DND-41 (cell line): ENCODE measurements around the gene OSBPL3.

Source experiments
- EZH2 ChIP-seq: IDR thresholded peaks from 3 replicates; pipeline ENCODE4 v1.6.1; 2012; ENCODE audit warnings: borderline replicate concordance, low read depth, mild to moderate bottlenecking, moderate library complexity, low read length, inconsistent platforms; ENCODE audit not compliant: severe bottlenecking
- TF ChIP-seq, protein P1 (sequence below): IDR thresholded peaks from 2 replicates; pipeline ENCODE4 v1.5.1; 2012; ENCODE audit warnings: borderline replicate concordance, low read length, moderate library complexity, mild to moderate bottlenecking; ENCODE audit not compliant: poor library complexity, severe bottlenecking; ENCODE audit errors: extremely low read depth

DNA sequence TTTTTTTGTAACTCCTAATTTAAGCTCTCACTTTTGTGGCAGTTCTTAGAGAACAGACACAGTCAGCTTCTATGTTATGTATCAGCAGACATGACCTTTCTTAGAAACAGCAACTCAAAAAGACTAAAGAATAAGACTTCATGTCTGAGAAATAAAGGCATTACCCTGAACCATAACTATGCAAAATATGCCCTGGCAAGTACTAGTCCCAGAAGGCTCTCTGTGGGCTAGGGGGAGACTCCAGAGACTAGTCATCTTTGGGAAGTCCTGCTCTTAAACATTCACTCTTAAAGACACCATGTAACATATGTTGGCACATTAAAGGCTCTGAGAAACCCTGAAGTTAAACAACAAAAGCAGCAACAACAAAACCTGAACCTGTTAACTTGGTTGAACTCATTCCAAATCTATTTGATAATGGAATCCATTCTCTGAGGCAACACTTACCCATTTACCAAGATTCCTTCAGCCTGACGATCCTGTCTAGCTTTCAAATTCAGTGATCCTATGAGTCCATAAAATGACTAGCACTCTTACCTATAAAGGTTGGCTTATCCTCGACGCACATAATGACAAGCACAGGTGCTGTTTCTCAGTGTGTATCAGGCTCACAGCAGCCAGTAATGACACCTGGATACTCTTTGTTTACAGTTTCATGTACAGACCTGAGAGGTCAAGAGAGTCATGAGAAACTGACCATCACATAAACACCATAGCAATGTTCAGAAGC is 62.3 kb downstream of the OSBPL3 start:
- TF ChIP-seq, protein P1, sequence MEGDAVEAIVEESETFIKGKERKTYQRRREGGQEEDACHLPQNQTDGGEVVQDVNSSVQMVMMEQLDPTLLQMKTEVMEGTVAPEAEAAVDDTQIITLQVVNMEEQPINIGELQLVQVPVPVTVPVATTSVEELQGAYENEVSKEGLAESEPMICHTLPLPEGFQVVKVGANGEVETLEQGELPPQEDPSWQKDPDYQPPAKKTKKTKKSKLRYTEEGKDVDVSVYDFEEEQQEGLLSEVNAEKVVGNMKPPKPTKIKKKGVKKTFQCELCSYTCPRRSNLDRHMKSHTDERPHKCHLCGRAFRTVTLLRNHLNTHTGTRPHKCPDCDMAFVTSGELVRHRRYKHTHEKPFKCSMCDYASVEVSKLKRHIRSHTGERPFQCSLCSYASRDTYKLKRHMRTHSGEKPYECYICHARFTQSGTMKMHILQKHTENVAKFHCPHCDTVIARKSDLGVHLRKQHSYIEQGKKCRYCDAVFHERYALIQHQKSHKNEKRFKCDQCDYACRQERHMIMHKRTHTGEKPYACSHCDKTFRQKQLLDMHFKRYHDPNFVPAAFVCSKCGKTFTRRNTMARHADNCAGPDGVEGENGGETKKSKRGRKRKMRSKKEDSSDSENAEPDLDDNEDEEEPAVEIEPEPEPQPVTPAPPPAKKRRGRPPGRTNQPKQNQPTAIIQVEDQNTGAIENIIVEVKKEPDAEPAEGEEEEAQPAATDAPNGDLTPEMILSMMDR: no peak
- TF ChIP-seq EZH2: no peak
